22Rv1 (cell line): ENCODE data around the gene NUP155.

Source experiments
- ZFX ChIP-seq: fragments of 450-650 bp; IDR thresholded peaks from 2 replicates; pipeline ENCODE4 v1.6.1; 2017; ENCODE audit warnings: antibody characterized with exemption, borderline replicate concordance
- TF ChIP-seq, protein P1 (sequence below): fragments of 450-650 bp; IDR thresholded peaks from 2 replicates; pipeline ENCODE4 v1.5.1; 2017; ENCODE audit warnings: mild to moderate bottlenecking

GRCh38 chr5:37254581-37254980 lies 116.3 kb downstream of the NUP155 start:
- TF ChIP-seq, protein P1, sequence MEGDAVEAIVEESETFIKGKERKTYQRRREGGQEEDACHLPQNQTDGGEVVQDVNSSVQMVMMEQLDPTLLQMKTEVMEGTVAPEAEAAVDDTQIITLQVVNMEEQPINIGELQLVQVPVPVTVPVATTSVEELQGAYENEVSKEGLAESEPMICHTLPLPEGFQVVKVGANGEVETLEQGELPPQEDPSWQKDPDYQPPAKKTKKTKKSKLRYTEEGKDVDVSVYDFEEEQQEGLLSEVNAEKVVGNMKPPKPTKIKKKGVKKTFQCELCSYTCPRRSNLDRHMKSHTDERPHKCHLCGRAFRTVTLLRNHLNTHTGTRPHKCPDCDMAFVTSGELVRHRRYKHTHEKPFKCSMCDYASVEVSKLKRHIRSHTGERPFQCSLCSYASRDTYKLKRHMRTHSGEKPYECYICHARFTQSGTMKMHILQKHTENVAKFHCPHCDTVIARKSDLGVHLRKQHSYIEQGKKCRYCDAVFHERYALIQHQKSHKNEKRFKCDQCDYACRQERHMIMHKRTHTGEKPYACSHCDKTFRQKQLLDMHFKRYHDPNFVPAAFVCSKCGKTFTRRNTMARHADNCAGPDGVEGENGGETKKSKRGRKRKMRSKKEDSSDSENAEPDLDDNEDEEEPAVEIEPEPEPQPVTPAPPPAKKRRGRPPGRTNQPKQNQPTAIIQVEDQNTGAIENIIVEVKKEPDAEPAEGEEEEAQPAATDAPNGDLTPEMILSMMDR: no peak
- no peak for TF ChIP-seq ZFX
